K562 (cell line): ENCODE results near the gene KCNAB2. TPM values are rescaled to one million over a fixed set of nuclear protein-coding genes. Genes with fewer than 3 reads are reported as not detected.

ENCODE experiments used
- ATF1 ChIP-seq, 2 experiments: fragments of 450-650 bp in 1 of 2; IDR thresholded peaks; 2 replicates each; pipeline ENCODE4 v1.6.1; 2016; ENCODE audit warnings: missing compliant biosample characterization in 1 of 2, missing genetic modification characterization in 1 of 2
- CTBP1 ChIP-seq: fragments of 450-650 bp; IDR thresholded peaks from 2 replicates; pipeline ENCODE4 v1.6.1; 2016; ENCODE audit warnings: borderline replicate concordance
- ELF4 ChIP-seq: fragments of 450-650 bp; formaldehyde crosslinking; IDR thresholded peaks from 2 replicates; pipeline ENCODE4 v1.4.0; 2022; ENCODE audit warnings: missing genetic modification characterization
- HDAC1 ChIP-seq, 2 experiments: fragments of 450-650 bp; IDR thresholded peaks; 2 replicates each; pipeline ENCODE4 v1.6.1; 2016 to 2017; ENCODE audit warnings: inconsistent platforms in 1 of 2, mild to moderate bottlenecking in 1 of 2, moderate library complexity in 1 of 2
- HDAC6 ChIP-seq: IDR thresholded peaks from 2 replicates; pipeline ENCODE4 v1.6.1; 2012; ENCODE audit warnings: low read depth, mild to moderate bottlenecking, control low read depth, inconsistent platforms, low read length, moderate library complexity
- HMGN3 ChIP-seq: IDR thresholded peaks from 2 replicates; pipeline ENCODE4 v1.6.1; 2011; ENCODE audit warnings: borderline replicate concordance, low read depth, mild to moderate bottlenecking, mixed read lengths, low read length; ENCODE audit not compliant: insufficient read length; ENCODE audit errors: extremely low read depth
- HNRNPLL ChIP-seq: fragments of 200-400 bp; formaldehyde crosslinking; IDR thresholded peaks from 2 replicates; pipeline ENCODE4 v1.6.1; 2017; ENCODE audit warnings: low read length, low read depth, mild to moderate bottlenecking; ENCODE audit not compliant: poor library complexity, severe bottlenecking
- KAT8 ChIP-seq: fragments of 450-650 bp; IDR thresholded peaks from 2 replicates; pipeline ENCODE4 v1.6.1; 2016; ENCODE audit warnings: low read depth, mild to moderate bottlenecking
- MEF2A ChIP-seq: IDR thresholded peaks from 2 replicates; pipeline ENCODE4 v1.6.1; 2011; ENCODE audit warnings: low read depth, mild to moderate bottlenecking, low read length, moderate library complexity; ENCODE audit not compliant: control insufficient read depth
- MIER1 ChIP-seq: fragments of 450-650 bp; IDR thresholded peaks from 2 replicates; pipeline ENCODE4 v1.6.1; 2016; ENCODE audit warnings: antibody characterized with exemption, mild to moderate bottlenecking, low read depth
- MTA2 ChIP-seq: fragments of 450-650 bp; IDR thresholded peaks from 2 replicates; pipeline ENCODE4 v1.6.1; 2016; ENCODE audit warnings: low read depth
- OTX1 ChIP-seq: fragments of 450-650 bp; formaldehyde crosslinking; IDR thresholded peaks from 2 replicates; pipeline ENCODE4 v1.4.0; 2022; ENCODE audit warnings: mild to moderate bottlenecking
- POLR2G ChIP-seq: fragments of 200-400 bp; formaldehyde crosslinking; IDR thresholded peaks from 2 replicates; pipeline ENCODE4 v1.6.1; 2017; ENCODE audit warnings: low read depth, mild to moderate bottlenecking, antibody characterized with exemption, low read length, moderate library complexity
- RREB1 ChIP-seq: fragments of 250-450 bp; sonication (Bioruptor Pico); IDR thresholded peaks from 2 replicates; pipeline ENCODE4 v1.4.0; 2020
- SUPT5H ChIP-seq: fragments of 450-650 bp; IDR thresholded peaks from 2 replicates; pipeline ENCODE4 v1.6.1; 2016
- UBTF ChIP-seq, 2 experiments: IDR thresholded peaks; 2 replicates each; pipeline ENCODE4 v1.6.1; 2012; ENCODE audit warnings: improper control_type of control experiment in 2 of 2, low read depth in 2 of 2, low read length in 2 of 2, borderline replicate concordance in 1 of 2
- ZNF140 ChIP-seq: fragments of 250-450 bp; sonication (Bioruptor Pico); IDR thresholded peaks from 2 replicates; pipeline ENCODE4 v1.8.0; 2021; ENCODE audit warnings: moderate library complexity, mild to moderate bottlenecking, inconsistent platforms
- ZNF277 ChIP-seq: fragments of 250-450 bp; sonication (Bioruptor Pico); IDR thresholded peaks from 2 replicates; pipeline ENCODE4 v1.8.0; 2022; ENCODE audit warnings: inconsistent platforms, mild to moderate bottlenecking, moderate library complexity, borderline replicate concordance
- ZNF316 ChIP-seq: fragments of 450-650 bp; IDR thresholded peaks from 2 replicates; pipeline ENCODE4 v1.6.1; 2016
- polyA plus RNA-seq, 8 experiments: library from polyadenylated mRNA; depleted of rRNA in 4 of 8; stranded (reverse) in 5 of 8; unstranded in 3 of 8; fragments of >200 nt; fragmentation: Nextera tagmentation in 2 of 8; fragmentation: Illumina TruSeq in 1 of 8; extraction: Ambion mirVana in 2 of 8; extraction: Trizol in 1 of 8; gene quantifications; 2 replicates each; pipeline versions ENCODE4 v1.2.1 to v1.2.3, GENCODE V29; 2011 to 2014; ENCODE audit warnings: inconsistent platforms in 1 of 8, missing spikeins in 1 of 8
- total RNA-seq, 7 experiments: library from RNA; depleted of rRNA in 6 of 7; stranded (reverse); fragments of >200 nt in 6 of 7; fragmentation: Illumina TruSeq in 2 of 7; extraction: Trizol in 2 of 7; gene quantifications; 2 replicates each; pipeline versions ENCODE4 v1.2.1 to v1.2.3, GENCODE V29; 2011 to 2021; ENCODE audit warnings: low replicate concordance in 1 of 7

Gene KCNAB2
- total and polyA plus RNA-seq, 9 of the 15 experiments (the other 6 are each of a cell fraction or from before 2014, with no cell fraction given) = 1.8 to 15.8 (median 7.1) TPM

GRCh38 chr1:6007318-6008083 lies 38.2 kb upstream of the KCNAB2 start (continued):
- TF ChIP-seq RREB1 = peak; percentile 56; the same call in 1 of the 2 replicates
- peak; percentile 85 for TF ChIP-seq POLR2G
- TF ChIP-seq ZNF277 (CRISPR knock-in tag) = no peak
- TF ChIP-seq ZNF316 = peak; percentile 95
- TF ChIP-seq ELF4 (CRISPR knock-in tag) = no peak
- peak; percentile 86; the same call in 1 of the 2 replicates for TF ChIP-seq HDAC6
- TF ChIP-seq MEF2A = no peak
- TF ChIP-seq ZNF140 (CRISPR knock-in tag) = no peak
- TF ChIP-seq HDAC1 (IDR thresholded peaks at IDR 0.05) = 0 out of 4 replicates have a peak, but pooled peaks of 1 of the 2 experiments have one; percentile 48
- no peak for TF ChIP-seq ATF1 (CRISPR knock-in tag; IDR thresholded peaks at IDR 0.05)
- TF ChIP-seq ATF1 (tag; IDR thresholded peaks at IDR 0.05) = peak; percentile 60
- TF ChIP-seq MIER1 = no peak
- TF ChIP-seq OTX1 (CRISPR knock-in tag) = no peak
- no peak for TF ChIP-seq KAT8
- 0 out of 4 replicates have a peak, but pooled peaks have one; percentile 9 to 62 for TF ChIP-seq UBTF (IDR thresholded peaks at IDR 0.05; ENCODE audit: borderline replicate concordance in 1 of 2, low read depth in 2 of 2, low read length in 2 of 2)
- TF ChIP-seq MTA2 = no peak
- no peak for TF ChIP-seq HMGN3
- TF ChIP-seq CTBP1 = peak; percentile 84
- TF ChIP-seq SUPT5H = peak; percentile 67; the same call in 1 of the 2 replicates
- peak; percentile 61 for TF ChIP-seq HNRNPLL
